ENCODE results near the gene REPS1. TPM values are rescaled to one million over a fixed set of nuclear protein-coding genes. Genes with fewer than 3 reads are reported as not detected.

Gene REPS1
- total RNA-seq, 1 donor from 2014 or later: 30.4 TPM

DNA sequence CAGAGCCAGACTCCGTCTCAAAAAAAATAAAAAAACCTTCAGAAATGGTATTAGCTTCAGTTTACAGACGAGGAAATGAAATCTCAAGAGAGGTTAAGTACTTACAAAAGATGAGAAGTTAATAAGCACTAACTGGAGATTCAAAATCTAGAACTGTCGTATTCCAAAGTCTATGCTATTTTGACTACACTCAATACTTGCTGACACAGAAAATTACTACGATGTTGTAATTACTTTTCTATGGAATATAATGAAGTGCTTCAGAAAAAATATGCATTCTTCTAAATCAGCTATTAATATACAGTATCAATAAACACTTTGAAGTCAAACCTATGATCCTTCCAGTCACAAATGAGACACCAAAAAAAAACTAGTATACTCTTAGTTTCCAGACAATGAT lies 12.2 kb downstream of the REPS1 start:
- Histone ChIP-seq H3K27ac (no peak overlapping the region), H3K36me3 (no peaks in the 10 kb centered on the region), H3K27me3 (no peaks in the 10 kb centered on the region), H3K4me3 (no peak overlapping the region), H3K4me1 (peaks cover 7 to 24% of the 10 kb centered on the region in 2 donors), H3K9me3 (no peaks in the 10 kb centered on the region)
- DNase-seq (ENCODE audit: low spot score in 2 of 2): no peak
- TF ChIP-seq, protein P1, sequence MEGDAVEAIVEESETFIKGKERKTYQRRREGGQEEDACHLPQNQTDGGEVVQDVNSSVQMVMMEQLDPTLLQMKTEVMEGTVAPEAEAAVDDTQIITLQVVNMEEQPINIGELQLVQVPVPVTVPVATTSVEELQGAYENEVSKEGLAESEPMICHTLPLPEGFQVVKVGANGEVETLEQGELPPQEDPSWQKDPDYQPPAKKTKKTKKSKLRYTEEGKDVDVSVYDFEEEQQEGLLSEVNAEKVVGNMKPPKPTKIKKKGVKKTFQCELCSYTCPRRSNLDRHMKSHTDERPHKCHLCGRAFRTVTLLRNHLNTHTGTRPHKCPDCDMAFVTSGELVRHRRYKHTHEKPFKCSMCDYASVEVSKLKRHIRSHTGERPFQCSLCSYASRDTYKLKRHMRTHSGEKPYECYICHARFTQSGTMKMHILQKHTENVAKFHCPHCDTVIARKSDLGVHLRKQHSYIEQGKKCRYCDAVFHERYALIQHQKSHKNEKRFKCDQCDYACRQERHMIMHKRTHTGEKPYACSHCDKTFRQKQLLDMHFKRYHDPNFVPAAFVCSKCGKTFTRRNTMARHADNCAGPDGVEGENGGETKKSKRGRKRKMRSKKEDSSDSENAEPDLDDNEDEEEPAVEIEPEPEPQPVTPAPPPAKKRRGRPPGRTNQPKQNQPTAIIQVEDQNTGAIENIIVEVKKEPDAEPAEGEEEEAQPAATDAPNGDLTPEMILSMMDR (IDR thresholded peaks at IDR 0.05): no peak
- intact Hi-C loops (cut with DNase I): no loop called here

DNA sequence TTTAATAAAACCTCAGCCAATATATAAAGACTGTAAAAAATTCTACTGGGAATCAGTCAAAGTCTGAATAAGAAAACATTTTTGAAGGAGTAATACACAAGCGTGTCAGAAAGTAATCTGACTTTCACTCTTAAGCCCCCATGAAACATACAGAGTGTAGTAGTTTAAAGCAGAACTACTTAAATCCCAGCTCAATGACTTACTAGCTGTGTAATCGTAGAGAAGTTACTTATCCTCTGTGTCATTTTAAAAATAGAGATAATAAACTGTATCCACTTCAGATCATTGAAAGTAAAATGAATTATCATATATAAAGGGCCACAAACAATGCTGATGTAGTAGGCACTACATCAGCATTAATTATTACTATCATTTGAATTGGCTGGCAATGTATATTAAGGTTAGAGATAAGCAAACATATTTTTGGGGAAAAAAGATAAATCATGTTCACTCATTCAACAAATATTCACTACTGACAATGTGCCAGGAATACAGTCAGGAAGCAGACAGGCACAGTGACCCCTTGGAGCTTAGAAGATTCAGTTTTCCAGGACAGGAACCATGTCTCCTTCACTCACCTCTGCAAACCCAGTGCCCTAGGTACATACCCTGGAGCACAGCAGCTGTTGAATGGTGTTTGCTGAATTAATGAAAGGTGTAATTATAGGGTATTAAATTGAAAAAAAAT lies 14.4 kb downstream of the REPS1 start:
- Histone ChIP-seq H3K4me3 (no peak overlapping the region), H3K9me3 (no peaks in the 10 kb centered on the region), H3K36me3 (no peaks in the 10 kb centered on the region), H3K27ac (peak overlapping the region in 1 of 2 donors; percentile 36), H3K27me3 (no peaks in the 10 kb centered on the region), H3K4me1 (peaks cover 11 to 29% of the 10 kb centered on the region in 2 donors)
- no peak for DNase-seq (ENCODE audit: low spot score in 2 of 2)
- intact Hi-C loops (cut with DNase I): no loop called here
- TF ChIP-seq, protein P1 (IDR thresholded peaks at IDR 0.05): no peak

DNA sequence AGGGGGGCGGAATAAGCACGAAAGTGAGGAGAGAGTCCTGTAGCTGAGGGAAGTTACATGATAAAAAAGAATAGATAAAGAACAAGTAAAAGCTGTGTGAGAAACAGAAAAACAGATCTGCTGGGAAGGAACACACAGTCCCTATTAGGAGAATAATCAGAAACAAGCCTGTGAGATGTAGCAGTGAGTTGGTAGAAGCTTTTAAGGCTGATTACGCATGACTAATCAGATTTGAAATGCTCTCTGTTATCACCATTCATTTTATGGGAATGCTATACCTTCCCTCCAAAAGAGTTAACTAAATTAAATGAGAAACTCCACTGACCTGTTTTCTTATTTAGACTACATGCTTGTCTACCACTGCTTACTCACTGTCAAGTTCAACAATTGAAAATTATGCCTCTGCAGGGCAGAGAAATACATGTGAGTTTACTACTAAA lies 15.8 kb downstream of the REPS1 start:
- no peak for DNase-seq (ENCODE audit: low spot score in 2 of 2)
- Histone ChIP-seq H3K4me1 (peaks cover 11 to 29% of the 10 kb centered on the region in 2 donors), H3K27me3 (no peaks in the 10 kb centered on the region), H3K27ac (peak overlapping the region in 1 of 2 donors; percentile 0), H3K9me3 (no peaks in the 10 kb centered on the region), H3K36me3 (no peaks in the 10 kb centered on the region), H3K4me3 (no peak overlapping the region)
- intact Hi-C loops (cut with DNase I): no loop called here
- TF ChIP-seq, protein P1 (IDR thresholded peaks at IDR 0.05): no peak

DNA sequence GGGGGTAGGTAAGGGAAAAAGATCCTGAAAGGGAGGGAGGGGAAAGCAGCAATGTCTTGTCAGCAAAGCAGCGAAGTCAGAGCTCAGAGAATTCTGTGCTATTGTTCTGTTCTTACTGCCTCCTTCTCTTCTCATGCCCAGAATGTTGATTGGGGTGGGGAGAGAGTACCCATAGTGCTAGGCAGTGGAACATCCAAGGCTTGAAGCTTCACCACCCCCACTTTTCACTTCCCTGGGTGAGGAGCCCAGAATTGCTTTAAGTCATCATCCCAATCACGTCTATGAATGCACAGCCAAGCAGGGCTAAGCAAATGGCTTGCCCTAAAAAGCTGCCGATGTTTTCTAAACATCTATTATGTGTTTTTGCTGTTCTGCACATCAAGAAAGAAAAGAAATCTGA lies 16.5 kb downstream of the REPS1 start:
- Histone ChIP-seq H3K27ac (peak overlapping the region in 1 of 2 donors; percentile 0), H3K4me3 (no peak overlapping the region), H3K27me3 (no peaks in the 10 kb centered on the region), H3K4me1 (peaks cover 11 to 29% of the 10 kb centered on the region in 2 donors), H3K36me3 (no peaks in the 10 kb centered on the region), H3K9me3 (no peaks in the 10 kb centered on the region)
- TF ChIP-seq, protein P1 (IDR thresholded peaks at IDR 0.05): no peak
- DNase-seq (ENCODE audit: low spot score in 2 of 2): no peak
- intact Hi-C loops (cut with DNase I): no loop called here

DNA sequence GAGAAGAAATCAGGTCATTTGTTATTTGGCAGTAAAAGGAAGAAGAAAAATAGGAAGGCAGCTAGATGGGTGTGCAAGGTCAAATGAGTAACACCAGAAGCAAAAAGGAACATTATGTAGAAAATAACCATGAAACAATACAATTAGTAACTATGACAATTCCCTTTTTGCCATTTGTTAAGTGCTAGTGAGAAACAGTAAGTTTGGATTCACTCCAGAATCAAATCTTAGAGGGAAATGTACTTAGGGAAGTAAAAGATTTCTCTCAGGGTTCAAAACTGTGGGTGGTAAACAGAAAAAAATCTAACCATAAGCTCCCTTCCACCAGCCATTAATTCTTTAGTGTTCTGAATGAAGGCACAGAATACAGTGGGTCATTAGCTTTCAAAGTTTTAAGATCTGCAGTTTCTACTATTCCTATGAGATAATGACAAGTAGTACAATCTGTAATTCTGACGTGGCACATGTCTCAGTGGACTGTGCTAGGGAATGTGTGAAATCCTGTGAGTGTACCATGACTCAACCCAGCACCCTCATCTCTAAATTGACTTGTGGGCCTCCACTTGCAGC lies 17.1 kb downstream of the REPS1 start:
- no peaks in the 10 kb centered on the region for H3K27me3 ChIP-seq
- H3K27ac ChIP-seq: peak overlapping the region; percentile 27 to 40
- H3K36me3 ChIP-seq: no peaks in the 10 kb centered on the region
- DNase-seq (ENCODE audit: low spot score in 2 of 2): peak in 1 of 2 donors; percentile 71
- H3K9me3 ChIP-seq: no peaks in the 10 kb centered on the region
- TF ChIP-seq, protein P1 (IDR thresholded peaks at IDR 0.05): no peak
- intact Hi-C loops (cut with DNase I): no loop called here
- no peak overlapping the region for H3K4me3 ChIP-seq
- H3K4me1 ChIP-seq: peaks cover 11 to 29% of the 10 kb centered on the region in 2 donors
